IPS-11a (cell line): ENCODE data around the gene ASPN.

Experiments
- H3K4me3 ChIP-seq: one replicate; pipeline ENCODE4 v1.5.1; 2013; ENCODE audit warnings: low read depth, low read length, control low read depth

ASPN gene

DNA sequence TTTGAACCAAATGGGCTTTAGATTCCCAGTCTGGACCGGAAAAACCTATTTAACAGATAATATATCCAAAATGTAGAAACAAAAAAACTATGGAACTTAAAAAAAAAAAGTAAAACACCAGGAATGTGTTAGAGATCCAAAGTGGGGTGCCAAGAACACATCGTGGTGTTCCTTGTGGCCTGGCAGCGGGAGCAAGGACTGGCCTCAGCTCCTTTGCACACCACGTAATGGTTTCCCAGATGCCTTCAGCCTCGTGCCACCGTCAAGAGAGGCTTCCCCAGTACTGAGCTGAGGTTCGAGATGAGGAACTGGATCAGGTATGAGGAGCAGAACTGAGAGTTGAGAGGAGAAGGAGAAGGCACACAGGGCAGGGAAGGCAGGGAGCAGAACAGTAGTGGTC, 3.5 kb downstream of the ASPN start:
- H3K4me3 ChIP-seq = no peak overlapping the region

GRCh38 chr9:92476962-92477361, 5.3 kb downstream of the ASPN start:
- H3K4me3 ChIP-seq = no peak overlapping the region

DNA sequence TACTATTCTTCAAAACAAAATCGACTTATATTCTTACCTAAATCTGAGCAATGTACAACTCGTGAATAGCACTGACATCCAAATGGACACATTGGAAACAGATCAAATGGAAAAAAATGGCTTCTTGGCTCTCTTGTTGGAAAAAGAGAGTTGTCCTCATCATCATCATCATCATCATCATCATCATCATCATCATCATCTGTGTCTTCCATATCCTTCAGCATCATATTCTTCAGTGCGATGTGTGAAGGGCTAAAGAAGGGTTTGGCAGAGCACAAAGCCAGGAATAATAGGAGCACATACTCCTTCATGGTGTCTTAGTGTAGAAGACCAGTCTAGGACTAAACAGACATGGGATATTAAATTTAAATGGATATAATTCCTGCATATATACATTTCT, 7.7 kb downstream of the ASPN start:
- H3K4me3 ChIP-seq = no peak overlapping the region

DNA sequence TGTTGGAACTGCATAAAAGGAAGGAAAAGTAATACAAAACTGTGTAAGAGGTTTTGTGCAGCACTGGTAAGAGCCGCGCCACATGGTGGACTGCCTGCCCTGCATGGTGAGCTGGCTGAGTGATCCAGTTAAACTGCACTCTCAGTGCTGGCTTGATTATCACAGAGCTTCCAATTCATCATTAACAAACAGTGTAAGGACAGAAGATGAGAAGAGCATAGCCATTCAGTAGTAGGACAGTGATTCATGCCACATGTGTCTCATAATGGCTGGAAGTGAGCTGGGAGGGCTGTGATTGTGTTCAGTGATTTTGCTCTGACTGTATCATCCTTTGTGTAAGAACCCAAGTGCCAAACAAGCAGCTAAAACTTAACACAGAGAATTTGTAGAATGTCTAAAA, 14.1 kb downstream of the ASPN start:
- no peak overlapping the region for H3K4me3 ChIP-seq

DNA sequence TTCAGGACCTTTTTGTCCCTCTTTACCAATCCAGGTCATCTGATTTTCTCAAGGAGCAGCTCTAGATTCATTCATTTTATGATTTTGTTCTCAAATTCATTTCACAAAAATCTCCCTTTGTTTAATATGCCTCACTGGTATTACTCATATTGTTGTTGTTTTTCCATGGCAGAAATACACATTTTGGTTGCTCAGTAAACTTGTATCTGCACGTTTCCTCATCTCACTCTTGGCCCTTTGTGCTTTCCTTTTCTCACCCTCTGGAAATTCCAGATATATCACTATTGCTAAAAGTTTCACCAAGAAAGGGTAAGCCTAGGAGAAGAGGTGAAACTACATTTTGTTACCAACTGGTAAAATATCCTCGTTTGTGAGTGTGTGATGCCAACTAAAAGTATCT, 14.8 kb downstream of the ASPN start:
- H3K4me3 ChIP-seq = no peak overlapping the region

GRCh38 chr9:92467041-92467440, 15.3 kb downstream of the ASPN start:
- H3K4me3 ChIP-seq = no peak overlapping the region

DNA sequence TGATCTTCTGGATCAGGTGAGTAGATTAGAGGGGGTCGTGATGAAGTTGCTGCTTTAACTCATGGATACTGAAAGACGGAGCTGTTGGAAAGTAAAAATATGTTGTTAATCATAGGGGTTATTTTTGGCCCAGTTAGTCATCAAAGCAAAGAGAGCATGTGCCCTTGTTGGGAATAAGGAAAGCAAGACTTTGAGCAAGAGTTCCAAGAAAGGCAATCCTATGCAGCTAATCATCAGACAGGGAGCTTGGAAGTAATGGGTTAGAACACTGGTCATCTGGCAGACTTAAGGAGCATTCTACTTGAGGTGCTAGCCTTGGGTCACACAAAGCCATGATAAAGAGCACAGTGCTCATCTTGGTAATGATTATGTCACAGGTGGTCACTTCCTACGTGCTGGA, 18.3 kb downstream of the ASPN start:
- no peak overlapping the region for H3K4me3 ChIP-seq

GRCh38 chr9:92463387-92463786, 18.9 kb downstream of the ASPN start:
- no peak overlapping the region for H3K4me3 ChIP-seq

DNA sequence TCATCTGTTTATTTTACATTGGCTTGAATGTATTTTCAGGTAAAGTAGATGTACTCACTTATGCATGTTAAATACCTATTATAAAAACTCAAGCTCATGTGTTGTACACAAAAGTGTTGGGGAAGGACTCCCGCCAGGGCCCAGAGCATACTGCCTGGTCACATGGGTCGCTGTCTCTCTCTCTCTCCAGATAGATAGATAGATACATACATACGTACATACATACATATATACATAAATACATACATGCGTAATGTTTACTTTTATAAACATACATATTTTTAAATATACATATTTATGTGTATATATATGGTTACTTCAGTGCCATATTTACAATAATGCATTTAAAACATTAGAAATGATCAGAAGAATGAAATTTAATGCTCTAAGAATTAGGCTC, 24.7 kb downstream of the ASPN start:
- no peak overlapping the region for H3K4me3 ChIP-seq

- H3K4me3 ChIP-seq = no peak overlapping the region
Observed at GRCh38 chr9:92455217-92455616, 27.1 kb downstream of the ASPN start.

DNA sequence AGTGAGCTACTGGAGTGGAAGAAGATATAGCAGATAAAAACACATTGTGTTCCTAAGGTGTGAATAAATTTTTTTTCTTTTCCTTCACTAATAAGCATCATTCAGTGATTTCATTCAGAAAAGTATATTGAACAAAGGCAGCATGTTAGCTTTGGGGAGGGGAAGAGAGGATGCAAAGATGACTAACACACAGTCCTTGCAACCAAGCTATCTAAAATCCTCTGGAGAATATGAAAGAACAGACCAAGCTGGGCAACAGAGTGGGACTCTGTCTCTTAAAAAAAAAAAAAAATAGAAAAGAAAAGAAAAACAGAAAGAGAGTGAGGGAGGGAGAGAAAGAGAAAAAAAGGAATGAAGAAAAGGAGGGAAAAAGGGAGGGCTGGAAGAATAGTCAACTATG, 35.8 kb downstream of the ASPN start:
- H3K4me3 ChIP-seq = no peak overlapping the region

GRCh38 chr9:92444841-92445240, 37.5 kb downstream of the ASPN start:
- H3K4me3 ChIP-seq = no peak overlapping the region

GRCh38 chr9:92440751-92441046, 41.6 kb downstream of the ASPN start:
- no peak overlapping the region for H3K4me3 ChIP-seq

- no peak overlapping the region for H3K4me3 ChIP-seq
Observed at GRCh38 chr9:92439921-92440750, 42.2 kb downstream of the ASPN start.

DNA sequence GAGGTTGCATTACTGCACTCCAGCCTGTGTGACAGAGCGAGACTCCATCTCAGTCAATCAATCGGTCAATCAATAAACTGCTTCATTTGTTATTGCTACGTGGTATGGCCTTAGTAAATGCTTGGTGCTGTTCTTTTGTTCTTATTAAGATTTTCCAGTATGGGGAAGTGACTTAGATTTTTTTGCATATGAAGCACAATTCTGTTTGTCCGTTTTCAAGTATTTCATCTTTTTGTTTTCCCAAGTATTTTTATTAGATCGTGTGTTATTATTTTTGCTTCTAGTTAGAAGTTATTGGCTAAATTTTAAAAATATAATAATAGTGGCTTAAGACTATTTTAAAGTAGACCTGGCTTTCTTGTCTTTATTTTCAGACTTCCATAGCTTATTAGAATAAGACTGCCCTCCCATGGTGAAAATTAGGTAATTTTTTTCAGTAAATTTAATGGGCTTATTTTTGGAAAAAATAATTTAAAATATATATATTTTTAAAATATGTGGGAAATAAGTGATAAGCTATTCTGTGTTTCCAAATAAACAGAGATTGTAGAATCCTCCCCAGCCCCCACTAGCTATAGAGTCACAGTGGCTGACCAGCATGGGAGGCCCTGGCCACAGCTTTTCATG, 43.3 kb downstream of the ASPN start:
- no peak overlapping the region for H3K4me3 ChIP-seq

DNA sequence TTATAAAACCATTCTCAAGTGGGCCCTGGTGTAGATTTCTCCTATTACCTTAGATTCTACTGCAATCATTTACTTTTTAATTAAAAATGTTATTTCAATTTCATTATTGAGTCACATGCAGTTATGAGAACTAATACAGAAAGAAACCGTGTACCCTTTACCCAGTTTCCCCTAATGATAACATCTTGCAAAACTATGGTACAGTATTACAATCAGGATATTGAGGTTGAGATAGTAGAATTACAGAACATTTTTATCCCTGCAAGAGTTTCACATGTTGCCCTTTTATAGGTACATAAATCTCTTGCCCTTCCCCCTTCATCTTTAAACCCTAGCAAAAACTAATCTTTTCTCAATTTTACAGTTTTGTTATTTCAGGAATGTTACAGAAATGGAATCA, 47.0 kb downstream of the ASPN start:
- H3K4me3 ChIP-seq = no peak overlapping the region

GRCh38 chr9:92432972-92433548, 49.2 kb downstream of the ASPN start:
- no peak overlapping the region for H3K4me3 ChIP-seq

DNA sequence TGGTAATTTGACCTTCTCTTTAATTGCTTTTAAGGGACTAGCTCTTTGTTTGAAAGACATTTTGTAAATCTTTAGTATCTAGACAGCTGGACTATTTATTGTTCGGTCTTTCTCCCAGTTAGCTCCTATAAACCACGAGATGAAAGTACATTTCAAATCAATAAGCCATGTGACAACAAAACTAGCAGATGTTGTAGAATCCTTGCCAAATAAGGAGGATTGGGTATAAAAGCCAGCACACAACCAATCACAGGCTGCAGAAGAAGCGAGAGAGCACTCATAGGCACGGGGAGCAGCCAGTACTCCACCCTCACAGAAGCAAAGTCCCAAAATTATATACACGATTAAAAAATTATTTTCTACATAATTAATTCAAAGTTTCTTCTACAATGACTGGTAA, 50.0 kb downstream of the ASPN start:
- H3K4me3 ChIP-seq = no peak overlapping the region

- H3K4me3 ChIP-seq = no peak overlapping the region
Observed at GRCh38 chr9:92429836-92430235, 52.5 kb downstream of the ASPN start.

DNA sequence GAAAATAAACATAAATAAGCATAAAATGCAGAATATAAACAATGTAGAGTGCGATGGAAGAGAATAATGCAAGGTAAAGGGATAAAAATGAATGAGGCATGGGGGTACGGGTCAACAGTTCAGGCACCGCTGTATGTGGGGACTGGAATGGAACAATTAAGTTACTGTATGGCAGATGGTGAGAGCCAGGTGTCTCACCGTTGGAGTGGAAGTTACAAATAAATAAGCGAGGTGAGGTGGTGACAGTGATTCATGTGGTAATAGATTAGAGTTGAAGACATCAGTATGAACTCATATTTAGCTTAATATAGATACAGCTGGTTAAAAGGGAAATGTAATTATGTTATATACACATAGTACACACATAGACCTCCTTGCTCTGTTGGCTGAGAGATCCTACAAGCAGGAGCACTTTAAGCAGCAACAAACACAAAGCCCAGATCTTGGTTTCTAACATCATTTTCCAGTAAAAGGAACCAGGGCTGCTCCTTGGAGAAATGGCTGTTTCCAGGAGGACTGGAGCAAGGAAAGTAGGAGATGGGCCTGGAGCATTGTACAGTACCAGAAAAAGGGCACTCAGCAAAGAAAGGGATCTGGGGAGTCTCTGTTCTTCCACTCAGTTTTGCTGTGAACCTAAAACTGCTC, 55.7 kb downstream of the ASPN start:
- no peak overlapping the region for H3K4me3 ChIP-seq

DNA sequence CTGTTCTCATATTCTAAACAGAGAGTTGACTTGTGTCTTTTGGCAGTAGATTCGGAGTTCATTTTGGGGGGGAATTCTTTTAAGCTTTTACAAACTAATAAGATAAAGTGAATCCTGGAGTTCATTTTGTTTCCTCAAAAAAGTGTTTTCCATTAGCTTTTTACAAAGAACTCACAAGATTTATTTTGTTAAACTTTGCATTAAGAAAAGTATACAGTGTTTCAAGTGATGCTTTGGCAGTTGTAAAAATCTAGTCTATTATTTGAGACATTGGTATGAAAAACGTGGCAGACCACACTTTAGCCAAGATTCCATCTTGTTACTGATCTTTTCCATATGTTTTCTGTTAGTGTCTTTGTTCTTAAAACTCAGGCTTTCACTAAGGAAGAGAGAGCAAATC, 56.8 kb downstream of the ASPN start:
- no peak overlapping the region for H3K4me3 ChIP-seq

GRCh38 chr9:92424340-92424739, 58.0 kb downstream of the ASPN start, which contains the start of gene OMD:
Gene OMD, minus strand, starts transcription at chr9:92424471. Its CDS starts 6,913 bp downstream, at chr9:92417558.
- no peak within 1 kb of the TSS for H3K4me3 ChIP-seq
